Upper lobe of left lung (tissue), 6 donors: ENCODE results near the gene GSTA3. TPM values are rescaled to one million over a fixed set of nuclear protein-coding genes. Genes with fewer than 3 reads are reported as not detected.
"Not testable (repeated sequence)": the region's sequence is repeated elsewhere in the genome, so short reads cannot be mapped to it uniquely, and the experiment has no call there.

Source experiments
- ATAC-seq, 2 donors: fragments of 200-7000 bp; cut with Tn5 transposase; one replicate each; pipeline ENCODE4 v1.9.1; 2022; ENCODE audit warnings: mild to moderate bottlenecking in 2 of 2, moderate library complexity in 2 of 2; ENCODE audit not compliant: low FRiP score in 2 of 2
- DNase-seq, 2 donors: peaks; one replicate each; pipeline ENCODE4 v3.0.0-alpha.2; 2019 to 2020
- H3K27ac ChIP-seq, 4 donors: fragments of 200-600 bp; sonication (generic); one replicate each; pipeline ENCODE4 v1.5.1; 2016 to 2019
- H3K27me3 ChIP-seq, 4 donors: fragments of 200-600 bp; sonication (generic); one replicate each; pipeline ENCODE4 v1.5.1; 2017 to 2019
- H3K36me3 ChIP-seq, 4 donors: fragments of 200-600 bp; sonication (generic); one replicate each; pipeline ENCODE4 v1.5.1; 2016 to 2019
- H3K4me1 ChIP-seq, 4 donors: fragments of 200-600 bp; sonication (generic); one replicate each; pipeline ENCODE4 v1.5.1; 2018 to 2019
- H3K4me3 ChIP-seq, 4 donors: fragments of 200-600 bp; sonication (generic); one replicate each; pipeline ENCODE4 v1.5.1; 2017 to 2019; ENCODE audit warnings: mild to moderate bottlenecking in 2 of 4, moderate library complexity in 1 of 4
- H3K9me3 ChIP-seq, 4 donors: fragments of 200-600 bp; sonication (generic); one replicate each; pipeline ENCODE4 v1.5.1; 2018 to 2019
- EP300 ChIP-seq, 4 donors: sonication (generic); formaldehyde crosslinking; IDR thresholded peaks; one replicate each; pipeline ENCODE4 v1.5.1; 2017; ENCODE audit warnings: antibody characterized with exemption in 4 of 4, control low read depth in 2 of 4
- POLR2A ChIP-seq, 4 donors: fragments of 450-650 bp; IDR thresholded peaks; one replicate each; pipeline ENCODE4 v1.5.1; 2016 to 2017; ENCODE audit warnings: antibody characterized with exemption in 4 of 4, mild to moderate bottlenecking in 2 of 4
- POLR2AphosphoS5 ChIP-seq, 2 donors: sonication (generic); formaldehyde crosslinking; IDR thresholded peaks; one replicate each; pipeline ENCODE4 v1.5.1; 2017; ENCODE audit warnings: antibody characterized with exemption in 2 of 2
- WGBS, 2 donors: methylation state at CpG; one replicate each; pipeline ENCODE4 v1.1.5; 2017 to 2018; 5-methylcytosine and 5-hydroxymethylcytosine counted together
- total RNA-seq, 6 donors: library from RNA; depleted of rRNA in 4 of 6; stranded (reverse); fragments of >200 nt in 4 of 6; gene quantifications; one replicate each; pipeline versions ENCODE4 v1.1.0 to v1.2.1, GENCODE V29; 2016 to 2021
- TF ChIP-seq, protein P1 (sequence below), 6 experiments: fragments of 450-650 bp in 4 of 6; fragments of 200-600 bp in 2 of 6; sonication (generic) in 2 of 6; IDR thresholded peaks; one replicate each; pipeline ENCODE4 v1.5.1; 2016 to 2019; ENCODE audit warnings: antibody characterized with exemption in 6 of 6
- donor health status: DM: no; HTN: no; CAD: no; lungs with moderate emphysema.
- donor health status: DM: no; HTN: yes; CAD: no; lungs with severe emphysema.

GSTA3 gene
- total RNA-seq, 6 donors from 2014 or later = 0.46 to 2.0 (median 0.57) TPM; not detected in 1

DNA sequence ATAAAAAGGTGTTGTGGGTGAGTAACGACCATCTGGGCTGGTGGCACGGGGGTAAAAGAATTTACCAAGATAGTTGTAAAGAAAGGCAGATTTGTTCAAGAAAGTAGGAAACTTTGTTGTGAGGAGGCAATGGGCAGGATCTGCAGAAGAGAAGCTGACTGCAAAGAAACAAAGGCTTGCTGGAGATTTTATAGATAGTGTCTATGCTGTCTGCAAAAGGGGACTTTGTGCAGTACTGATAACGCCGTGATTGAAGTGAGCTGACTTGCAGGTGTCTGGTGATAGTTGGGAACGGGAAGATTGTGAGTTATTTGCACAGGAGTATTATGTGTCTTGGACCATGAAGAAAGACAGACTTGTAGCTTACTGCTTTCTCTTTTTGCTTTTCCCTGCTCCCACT is 36.8 kb upstream of the GSTA3 start:
- WGBS, 2 donors = 22 to 28% methylated on average over 5 of the region's 5 CpGs
- Histone ChIP-seq H3K36me3 (no peaks in the 10 kb centered on the region), H3K4me3 (no peak overlapping the region), H3K27me3 (no peaks in the 10 kb centered on the region), H3K9me3 (no peaks in the 10 kb centered on the region), H3K27ac (no peak overlapping the region), H3K4me1 (no peaks in the 10 kb centered on the region)
- TF ChIP-seq POLR2A (IDR thresholded peaks at IDR 0.05) (no peak), EP300 (IDR thresholded peaks at IDR 0.05) (no peak), POLR2AphosphoS5 (IDR thresholded peaks at IDR 0.05) (no peak)
- TF ChIP-seq, protein P1, sequence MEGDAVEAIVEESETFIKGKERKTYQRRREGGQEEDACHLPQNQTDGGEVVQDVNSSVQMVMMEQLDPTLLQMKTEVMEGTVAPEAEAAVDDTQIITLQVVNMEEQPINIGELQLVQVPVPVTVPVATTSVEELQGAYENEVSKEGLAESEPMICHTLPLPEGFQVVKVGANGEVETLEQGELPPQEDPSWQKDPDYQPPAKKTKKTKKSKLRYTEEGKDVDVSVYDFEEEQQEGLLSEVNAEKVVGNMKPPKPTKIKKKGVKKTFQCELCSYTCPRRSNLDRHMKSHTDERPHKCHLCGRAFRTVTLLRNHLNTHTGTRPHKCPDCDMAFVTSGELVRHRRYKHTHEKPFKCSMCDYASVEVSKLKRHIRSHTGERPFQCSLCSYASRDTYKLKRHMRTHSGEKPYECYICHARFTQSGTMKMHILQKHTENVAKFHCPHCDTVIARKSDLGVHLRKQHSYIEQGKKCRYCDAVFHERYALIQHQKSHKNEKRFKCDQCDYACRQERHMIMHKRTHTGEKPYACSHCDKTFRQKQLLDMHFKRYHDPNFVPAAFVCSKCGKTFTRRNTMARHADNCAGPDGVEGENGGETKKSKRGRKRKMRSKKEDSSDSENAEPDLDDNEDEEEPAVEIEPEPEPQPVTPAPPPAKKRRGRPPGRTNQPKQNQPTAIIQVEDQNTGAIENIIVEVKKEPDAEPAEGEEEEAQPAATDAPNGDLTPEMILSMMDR (IDR thresholded peaks at IDR 0.05) = no peak
- DNase-seq (no peak), ATAC-seq (no peak)

DNA sequence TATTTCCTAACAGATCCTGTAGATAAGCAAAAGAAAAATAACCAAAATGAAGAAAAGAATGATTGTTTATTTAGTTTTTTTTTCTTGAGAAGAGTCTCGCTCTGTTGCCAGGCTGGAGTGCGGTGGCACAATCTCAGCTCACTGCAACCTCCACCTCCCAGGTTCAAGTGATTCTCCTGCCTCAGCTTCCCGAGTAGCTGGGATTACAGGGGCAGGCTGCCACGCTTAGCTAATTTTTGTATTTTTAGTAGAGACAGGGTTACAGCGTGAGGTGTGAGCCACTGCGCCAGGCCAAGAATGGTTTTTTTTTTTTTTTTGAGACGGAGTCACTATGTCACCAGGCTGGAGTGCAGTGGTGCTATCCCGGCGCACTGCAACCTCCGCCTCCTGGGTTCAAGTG is 33.3 kb upstream of the GSTA3 start:
- not testable (repeated sequence) for H3K4me1 ChIP-seq, H3K4me3 ChIP-seq, H3K36me3 ChIP-seq, DNase-seq, H3K9me3 ChIP-seq, ATAC-seq, H3K27me3 ChIP-seq, H3K27ac ChIP-seq
- WGBS, 2 donors = 87 to 88% methylated on average over 10 of the region's 10 CpGs

DNA sequence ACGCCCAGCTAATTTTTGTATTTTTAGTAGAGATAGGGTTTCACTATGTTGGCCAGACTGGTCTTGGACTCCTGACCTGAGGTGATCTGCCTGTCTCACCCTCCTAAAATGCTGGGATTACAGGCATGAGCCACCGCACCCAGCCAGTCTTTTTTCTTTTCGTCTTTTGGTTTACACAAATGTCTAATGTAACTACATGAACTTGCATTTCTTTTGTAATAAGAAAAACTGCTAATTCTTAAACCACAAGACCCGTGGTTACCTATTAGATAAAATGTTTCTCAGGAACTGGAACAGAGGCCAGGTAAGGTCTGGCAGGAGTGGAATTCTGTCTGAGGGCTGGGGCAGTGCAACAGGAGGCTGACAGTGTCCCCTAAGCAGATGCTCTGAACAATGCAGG is 32.7 kb upstream of the GSTA3 start:
- H3K9me3 ChIP-seq = no peaks in the 10 kb centered on the region
- H3K4me1 ChIP-seq = no peaks in the 10 kb centered on the region
- H3K27ac ChIP-seq = no peak overlapping the region
- no peak overlapping the region for H3K4me3 ChIP-seq
- TF ChIP-seq POLR2A (IDR thresholded peaks at IDR 0.05) = no peak
- TF ChIP-seq POLR2AphosphoS5 (IDR thresholded peaks at IDR 0.05) = no peak
- TF ChIP-seq, protein P1 (IDR thresholded peaks at IDR 0.05) = no peak
- no peak for TF ChIP-seq EP300 (IDR thresholded peaks at IDR 0.05)
- H3K36me3 ChIP-seq = no peaks in the 10 kb centered on the region
- ATAC-seq = no peak
- H3K27me3 ChIP-seq = no peaks in the 10 kb centered on the region
- WGBS, 2 donors = 72 to 75% methylated on average over 4 of the region's 4 CpGs
- no peak for DNase-seq

DNA sequence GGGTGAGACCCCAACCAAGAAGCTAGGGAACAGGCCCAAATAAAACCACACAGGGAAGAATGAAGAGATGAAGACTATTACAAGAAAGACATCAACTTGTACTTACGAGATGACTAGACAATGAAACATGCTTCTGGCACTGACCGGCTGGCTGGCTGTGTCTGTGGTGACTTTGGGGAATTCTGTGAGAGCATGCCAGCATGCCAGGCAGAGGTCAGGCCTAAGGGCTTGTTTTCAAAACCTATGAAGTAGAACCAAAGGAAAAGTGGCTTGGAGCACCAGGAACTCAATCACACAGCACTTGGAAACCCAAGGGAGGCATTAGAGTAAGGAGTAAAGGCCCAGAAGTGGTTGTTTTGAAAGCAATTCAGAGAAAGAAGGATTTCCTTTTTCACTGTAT is 28.4 kb upstream of the GSTA3 start:
- H3K9me3 ChIP-seq = no peaks in the 10 kb centered on the region
- H3K27me3 ChIP-seq = no peaks in the 10 kb centered on the region
- H3K4me3 ChIP-seq = no peak overlapping the region
- 75% methylated on average over 2 of the region's 2 CpGs for WGBS, 2 donors
- ATAC-seq (no peak), DNase-seq (no peak)
- no peaks in the 10 kb centered on the region for H3K36me3 ChIP-seq
- TF ChIP-seq, protein P1 (IDR thresholded peaks at IDR 0.05) = no peak
- TF ChIP-seq POLR2A (IDR thresholded peaks at IDR 0.05) (no peak), POLR2AphosphoS5 (IDR thresholded peaks at IDR 0.05) (no peak), EP300 (IDR thresholded peaks at IDR 0.05) (no peak)
- H3K4me1 ChIP-seq = no peaks in the 10 kb centered on the region
- H3K27ac ChIP-seq = no peak overlapping the region

DNA sequence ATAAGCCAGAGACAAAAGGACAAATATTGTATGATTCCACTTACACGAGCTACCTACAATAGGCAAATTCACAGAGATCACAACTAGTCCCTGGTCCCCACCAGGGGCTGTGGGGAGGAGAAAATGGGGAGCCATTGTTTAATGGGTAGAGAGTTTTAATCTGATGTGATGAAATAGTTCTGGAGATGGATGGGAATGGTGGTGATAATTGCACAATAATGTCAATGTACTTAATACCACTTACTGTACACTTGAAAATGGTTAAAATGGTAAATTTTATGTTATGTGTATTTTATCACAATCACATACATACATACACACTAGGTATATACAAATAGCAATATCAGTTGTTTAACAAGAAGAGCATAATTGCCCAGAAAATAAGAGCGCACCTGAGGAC is 24.3 kb upstream of the GSTA3 start:
- no peaks in the 10 kb centered on the region for H3K9me3 ChIP-seq

More for the DNA sequence above, 24.3 kb upstream of the GSTA3 start:
- TF ChIP-seq POLR2AphosphoS5 (IDR thresholded peaks at IDR 0.05) (no peak), POLR2A (IDR thresholded peaks at IDR 0.05) (no peak), EP300 (IDR thresholded peaks at IDR 0.05) (no peak)
- TF ChIP-seq, protein P1 (IDR thresholded peaks at IDR 0.05) = no peak
- H3K27me3 ChIP-seq = no peaks in the 10 kb centered on the region
- no peak overlapping the region for H3K27ac ChIP-seq
- WGBS, 2 donors = 82% methylated on average over 2 of the region's 2 CpGs
- H3K4me3 ChIP-seq = no peak overlapping the region
- DNase-seq = no peak
- H3K4me1 ChIP-seq = peaks cover 0 to 6% (median 5%) of the 10 kb centered on the region in 4 donors
- no peaks in the 10 kb centered on the region for H3K36me3 ChIP-seq
- ATAC-seq = no peak
